GM13976 (cell line): Measurements from ENCODE around the gene UNC13D.

Experiments used
- DNase-seq: peaks from one replicate; pipeline ENCODE4 v3.0.0; 2012; ENCODE audit warnings: low spot score
- in situ Hi-C: fragments of 300-500 bp; cut with MboI; formaldehyde crosslinking; loops from one replicate; pipeline ENCODE4 v1.12.0; 2022; ENCODE audit warnings: low sequenced_read_pairs, mixed read lengths, inconsistent platforms; ENCODE audit not compliant: unreplicated experiment
- TF ChIP-seq, protein P1 (sequence below): IDR thresholded peaks from 2 replicates; pipeline ENCODE4 v1.5.1; 2012; ENCODE audit warnings: borderline replicate concordance, mild to moderate bottlenecking; ENCODE audit not compliant: insufficient read depth; ENCODE audit errors: extremely low read depth, missing control alignments, control extremely low read depth

The UNC13D gene

GRCh38 chr17:75817571-75817970, 26.6 kb downstream of the UNC13D start:
- TF ChIP-seq, protein P1, sequence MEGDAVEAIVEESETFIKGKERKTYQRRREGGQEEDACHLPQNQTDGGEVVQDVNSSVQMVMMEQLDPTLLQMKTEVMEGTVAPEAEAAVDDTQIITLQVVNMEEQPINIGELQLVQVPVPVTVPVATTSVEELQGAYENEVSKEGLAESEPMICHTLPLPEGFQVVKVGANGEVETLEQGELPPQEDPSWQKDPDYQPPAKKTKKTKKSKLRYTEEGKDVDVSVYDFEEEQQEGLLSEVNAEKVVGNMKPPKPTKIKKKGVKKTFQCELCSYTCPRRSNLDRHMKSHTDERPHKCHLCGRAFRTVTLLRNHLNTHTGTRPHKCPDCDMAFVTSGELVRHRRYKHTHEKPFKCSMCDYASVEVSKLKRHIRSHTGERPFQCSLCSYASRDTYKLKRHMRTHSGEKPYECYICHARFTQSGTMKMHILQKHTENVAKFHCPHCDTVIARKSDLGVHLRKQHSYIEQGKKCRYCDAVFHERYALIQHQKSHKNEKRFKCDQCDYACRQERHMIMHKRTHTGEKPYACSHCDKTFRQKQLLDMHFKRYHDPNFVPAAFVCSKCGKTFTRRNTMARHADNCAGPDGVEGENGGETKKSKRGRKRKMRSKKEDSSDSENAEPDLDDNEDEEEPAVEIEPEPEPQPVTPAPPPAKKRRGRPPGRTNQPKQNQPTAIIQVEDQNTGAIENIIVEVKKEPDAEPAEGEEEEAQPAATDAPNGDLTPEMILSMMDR = no peak
- in situ Hi-C loops = no loop called here
- DNase-seq = no peak

- in situ Hi-C loops = no loop called here
- TF ChIP-seq, protein P1 = no peak
- no peak for DNase-seq
These were observed 27.5 kb downstream of the UNC13D start for GRCh38 chr17:75816693-75817092.

DNA sequence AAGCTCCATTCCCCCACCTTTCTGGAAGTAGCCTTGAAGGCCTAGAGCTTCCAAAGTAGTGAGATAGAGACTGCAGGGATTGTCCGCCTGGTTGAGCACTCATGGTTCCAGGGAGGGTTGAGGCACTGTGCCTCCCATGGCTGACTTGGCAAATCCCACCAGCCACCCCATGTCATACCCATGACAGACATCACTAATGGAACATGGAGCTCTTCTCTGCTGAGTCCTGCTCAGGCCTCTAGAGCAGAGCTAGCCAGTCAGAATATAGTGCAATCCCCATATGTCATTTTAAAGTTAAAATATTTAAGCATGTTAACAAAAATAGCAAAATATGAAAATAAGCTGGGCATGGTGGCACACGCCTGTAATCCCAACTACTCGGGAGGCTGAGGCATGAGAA, 28.8 kb downstream of the UNC13D start:
- TF ChIP-seq, protein P1 = no peak
- no peak for DNase-seq
- in situ Hi-C loops = no loop called here

DNA sequence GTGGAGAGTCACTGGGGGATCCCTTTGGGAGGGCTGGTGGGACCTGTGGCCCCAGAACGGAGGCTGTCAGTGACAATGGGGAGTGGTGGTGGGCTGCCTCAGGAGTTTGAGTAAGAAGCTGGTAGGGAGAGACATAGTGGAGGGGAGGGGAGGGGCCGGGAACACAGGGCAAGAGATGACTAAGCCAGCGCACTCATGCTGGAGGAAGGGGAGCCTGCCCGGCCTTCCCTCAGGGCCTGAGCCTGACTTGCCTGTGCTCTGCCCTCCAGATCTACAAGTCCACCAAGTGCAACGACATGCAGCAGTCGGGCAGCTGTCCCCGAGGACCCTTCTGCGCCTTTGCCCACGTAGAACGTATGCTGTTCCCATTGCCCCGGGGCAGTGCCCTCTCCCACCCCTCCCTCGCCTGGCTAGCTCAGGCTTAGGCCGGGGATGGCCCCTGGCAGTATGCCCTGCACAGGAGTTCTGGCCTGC, 29.3 kb downstream of the UNC13D start:
- no peak for DNase-seq
- in situ Hi-C loops = no loop called here
- TF ChIP-seq, protein P1 = no peak

DNA sequence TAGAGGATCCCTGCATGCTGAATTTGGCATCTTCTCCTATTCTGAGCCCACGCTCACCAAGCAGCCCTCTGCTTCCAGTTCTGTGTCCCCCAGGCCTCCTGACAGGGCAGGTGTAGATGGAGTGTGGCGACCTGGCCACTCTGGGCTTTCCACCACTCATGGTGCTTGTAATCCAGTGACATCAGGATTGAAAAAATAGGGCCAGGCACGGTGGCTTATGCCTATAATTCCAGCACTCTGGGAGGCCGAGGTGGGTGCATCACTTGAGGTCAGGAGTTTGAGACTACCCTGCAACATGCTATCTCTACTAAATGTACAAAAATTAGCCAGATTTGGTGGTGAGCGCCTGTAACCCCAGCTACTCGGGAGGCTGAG, 30.2 kb downstream of the UNC13D start:
- in situ Hi-C loops = no loop called here
- TF ChIP-seq, protein P1 = no peak
- no peak for DNase-seq

- no peak for DNase-seq
These were observed 30.9 kb downstream of the UNC13D start for GRCh38 chr17:75813081-75814020.

More at GRCh38 chr17:75813081-75814020, 30.9 kb downstream of the UNC13D start:
- in situ Hi-C loops = no loop called here
- TF ChIP-seq, protein P1 = no peak
